Activated T-cell treated with anti-CD3 and anti-CD28 coated beads, Interleukin-2, amount 50 U/mL, for 24 hours (primary cell): ENCODE measurements around the gene EXOC6B.

Experiments
- DNase-seq: peaks from one replicate; pipeline ENCODE4 v3.0.0-alpha.2; 2020
- H3K27ac Mint-ChIP-seq: 2 replicates; pipeline ENCODE4 v1.8.0; 2020; ENCODE audit warnings: mild to moderate bottlenecking, mixed read lengths
- H3K27me3 Mint-ChIP-seq: 2 replicates; pipeline ENCODE4 v1.8.0; 2020; ENCODE audit warnings: mixed read lengths
- H3K36me3 Mint-ChIP-seq: 2 replicates; pipeline ENCODE4 v1.8.0; 2020; ENCODE audit warnings: low read depth, mixed read lengths
- H3K4me1 Mint-ChIP-seq: 2 replicates; pipeline ENCODE4 v1.8.0; 2020; ENCODE audit warnings: low read depth, mixed read lengths
- H3K4me3 Mint-ChIP-seq: 2 replicates; pipeline ENCODE4 v1.8.0; 2020; ENCODE audit warnings: mild to moderate bottlenecking, moderate library complexity, mixed read lengths
- H3K9me3 Mint-ChIP-seq: 2 replicates; pipeline ENCODE4 v1.8.0; 2020; ENCODE audit warnings: mixed read lengths

Gene EXOC6B

GRCh38 chr2:72821118-72821517 is 4.7 kb downstream of the EXOC6B start:
- no peaks in the 10 kb centered on the region for H3K9me3 Mint-ChIP-seq
- H3K27me3 Mint-ChIP-seq, result no peaks in the 10 kb centered on the region
- DNase-seq, result no peak
- peaks cover 12% of the 10 kb centered on the region for H3K36me3 Mint-ChIP-seq
- no peak overlapping the region for H3K27ac Mint-ChIP-seq
- H3K4me1 Mint-ChIP-seq, result peaks cover 40% of the 10 kb centered on the region
- H3K4me3 Mint-ChIP-seq, result no peak overlapping the region

- Mint-ChIP-seq H3K4me1 (peaks cover 32% of the 10 kb centered on the region), H3K4me3 (no peak overlapping the region), H3K36me3 (peaks cover 6% of the 10 kb centered on the region), H3K27me3 (no peaks in the 10 kb centered on the region), H3K9me3 (no peaks in the 10 kb centered on the region), H3K27ac (no peak overlapping the region)
- DNase-seq, result no peak
Observed at GRCh38 chr2:72819501-72819900, 6.3 kb downstream of the EXOC6B start.

- Mint-ChIP-seq H3K4me3 (no peak overlapping the region), H3K9me3 (no peaks in the 10 kb centered on the region), H3K27ac (no peak overlapping the region), H3K27me3 (no peaks in the 10 kb centered on the region), H3K4me1 (peaks cover 13% of the 10 kb centered on the region), H3K36me3 (peaks cover under 1% of the 10 kb centered on the region)
- no peak for DNase-seq
Observed at GRCh38 chr2:72815655-72816278, 10.1 kb downstream of the EXOC6B start.

GRCh38 chr2:72813841-72814240 is 12.0 kb downstream of the EXOC6B start:
- DNase-seq, result no peak
- Mint-ChIP-seq H3K4me1 (peaks cover 11% of the 10 kb centered on the region), H3K9me3 (peaks cover 10% of the 10 kb centered on the region), H3K4me3 (no peak overlapping the region), H3K27me3 (no peaks in the 10 kb centered on the region), H3K36me3 (peaks cover 18% of the 10 kb centered on the region), H3K27ac (no peak overlapping the region)

DNA sequence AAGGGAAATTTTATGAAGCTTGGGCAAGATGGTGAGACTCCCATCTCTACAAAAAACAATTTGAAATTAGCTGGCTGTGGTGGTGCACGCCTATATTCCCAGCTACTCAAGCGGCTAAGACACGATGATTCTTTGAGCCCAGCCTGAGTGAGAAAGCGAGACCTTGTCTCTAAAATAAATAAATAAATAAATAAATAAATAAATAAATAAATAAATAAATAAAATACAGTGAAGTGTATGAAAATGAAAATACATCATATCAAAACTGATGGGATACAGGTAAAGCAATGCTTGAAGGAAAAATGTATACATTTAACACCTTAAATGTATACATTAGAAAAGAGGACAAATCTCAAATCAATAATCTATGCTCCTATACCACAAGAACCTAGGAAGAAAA is 15.7 kb downstream of the EXOC6B start:
- peaks cover 23% of the 10 kb centered on the region for H3K36me3 Mint-ChIP-seq
- no peak overlapping the region for H3K27ac Mint-ChIP-seq
- no peak overlapping the region for H3K4me3 Mint-ChIP-seq
- peaks cover 13% of the 10 kb centered on the region for H3K9me3 Mint-ChIP-seq
- peaks cover 10% of the 10 kb centered on the region for H3K4me1 Mint-ChIP-seq
- no peak for DNase-seq
- no peaks in the 10 kb centered on the region for H3K27me3 Mint-ChIP-seq

DNA sequence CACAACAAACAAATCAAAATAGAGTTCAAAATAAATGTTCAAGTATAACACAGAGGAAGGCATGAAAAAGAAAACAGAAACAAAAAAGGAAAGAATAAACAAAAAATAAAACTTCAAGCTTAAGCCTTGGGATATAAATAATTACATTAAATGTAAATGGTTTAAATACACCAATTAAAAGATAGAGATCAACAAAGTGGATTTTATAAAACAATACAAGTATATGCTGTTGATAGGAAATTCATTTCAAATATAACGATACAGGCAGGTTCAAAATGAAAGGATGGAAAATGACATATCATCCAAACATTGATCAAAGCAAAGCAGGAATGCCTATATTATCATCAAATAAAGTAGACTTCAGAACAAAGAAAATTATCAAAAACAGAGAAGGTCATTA is 16.7 kb downstream of the EXOC6B start:
- H3K36me3 Mint-ChIP-seq, result peaks cover 23% of the 10 kb centered on the region
- no peak overlapping the region for H3K27ac Mint-ChIP-seq
- peaks cover 13% of the 10 kb centered on the region for H3K9me3 Mint-ChIP-seq
- no peak for DNase-seq
- no peaks in the 10 kb centered on the region for H3K27me3 Mint-ChIP-seq
- H3K4me1 Mint-ChIP-seq, result peaks cover 7% of the 10 kb centered on the region
- no peak overlapping the region for H3K4me3 Mint-ChIP-seq

GRCh38 chr2:72806280-72806945 is 19.4 kb downstream of the EXOC6B start:
- DNase-seq, result no peak
- Mint-ChIP-seq H3K36me3 (peaks cover 23% of the 10 kb centered on the region), H3K27ac (no peak overlapping the region), H3K4me1 (peaks cover 5% of the 10 kb centered on the region), H3K27me3 (no peaks in the 10 kb centered on the region), H3K9me3 (peaks cover 13% of the 10 kb centered on the region), H3K4me3 (no peak overlapping the region)

GRCh38 chr2:72803626-72804320 is 22.1 kb downstream of the EXOC6B start:
- Mint-ChIP-seq H3K9me3 (peaks cover 3% of the 10 kb centered on the region), H3K36me3 (peaks cover 4% of the 10 kb centered on the region), H3K4me3 (no peak overlapping the region), H3K4me1 (peaks cover 5% of the 10 kb centered on the region), H3K27ac (no peak overlapping the region), H3K27me3 (no peaks in the 10 kb centered on the region)
- DNase-seq, result no peak

- Mint-ChIP-seq H3K36me3 (peaks cover 3% of the 10 kb centered on the region), H3K27me3 (no peaks in the 10 kb centered on the region), H3K27ac (no peak overlapping the region), H3K9me3 (peaks cover 3% of the 10 kb centered on the region), H3K4me3 (no peak overlapping the region), H3K4me1 (peaks cover 5% of the 10 kb centered on the region)
- DNase-seq, result no peak
Observed at GRCh38 chr2:72803151-72803550, 22.7 kb downstream of the EXOC6B start.

- Mint-ChIP-seq H3K27me3 (no peaks in the 10 kb centered on the region), H3K4me3 (no peak overlapping the region), H3K4me1 (peaks cover 3% of the 10 kb centered on the region), H3K9me3 (no peaks in the 10 kb centered on the region), H3K36me3 (no peaks in the 10 kb centered on the region), H3K27ac (no peak overlapping the region)
- DNase-seq, result no peak
Observed at GRCh38 chr2:72800492-72800891, 25.3 kb downstream of the EXOC6B start.

GRCh38 chr2:72797740-72798139 is 28.1 kb downstream of the EXOC6B start:
- Mint-ChIP-seq H3K4me3 (no peak overlapping the region), H3K4me1 (peaks cover 11% of the 10 kb centered on the region), H3K9me3 (peaks cover 5% of the 10 kb centered on the region), H3K36me3 (no peaks in the 10 kb centered on the region), H3K27ac (no peak overlapping the region), H3K27me3 (no peaks in the 10 kb centered on the region)
- DNase-seq, result no peak

DNA sequence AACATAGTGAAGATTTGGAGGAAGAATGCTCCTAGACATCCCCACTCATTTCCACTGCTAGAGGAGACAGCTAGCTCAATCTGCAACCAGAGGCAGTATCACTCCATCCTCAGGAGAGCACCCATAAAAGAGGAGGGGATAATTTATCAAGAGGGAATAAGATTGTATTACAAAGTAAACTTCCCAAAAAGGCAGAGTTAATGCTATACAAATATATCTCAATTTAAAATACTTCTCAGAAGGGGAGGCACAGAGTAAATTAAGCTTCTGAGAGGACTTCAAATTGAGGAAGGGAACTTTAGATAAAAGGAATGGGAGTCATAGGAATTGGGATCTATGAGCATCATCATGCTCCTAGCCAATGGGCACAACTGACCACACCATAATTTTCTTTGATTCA is 29.1 kb downstream of the EXOC6B start:
- Mint-ChIP-seq H3K4me1 (peaks cover 11% of the 10 kb centered on the region), H3K9me3 (peaks cover 5% of the 10 kb centered on the region), H3K36me3 (no peaks in the 10 kb centered on the region), H3K27me3 (no peaks in the 10 kb centered on the region), H3K27ac (no peak overlapping the region), H3K4me3 (no peak overlapping the region)
- DNase-seq, result no peak

GRCh38 chr2:72794572-72794971 is 31.3 kb downstream of the EXOC6B start:
- H3K27ac Mint-ChIP-seq, result no peak overlapping the region
- peaks cover 11% of the 10 kb centered on the region for H3K4me1 Mint-ChIP-seq
- H3K36me3 Mint-ChIP-seq, result no peaks in the 10 kb centered on the region
- H3K4me3 Mint-ChIP-seq, result no peak overlapping the region
- no peaks in the 10 kb centered on the region for H3K27me3 Mint-ChIP-seq
- DNase-seq, result no peak
- peaks cover 5% of the 10 kb centered on the region for H3K9me3 Mint-ChIP-seq

DNA sequence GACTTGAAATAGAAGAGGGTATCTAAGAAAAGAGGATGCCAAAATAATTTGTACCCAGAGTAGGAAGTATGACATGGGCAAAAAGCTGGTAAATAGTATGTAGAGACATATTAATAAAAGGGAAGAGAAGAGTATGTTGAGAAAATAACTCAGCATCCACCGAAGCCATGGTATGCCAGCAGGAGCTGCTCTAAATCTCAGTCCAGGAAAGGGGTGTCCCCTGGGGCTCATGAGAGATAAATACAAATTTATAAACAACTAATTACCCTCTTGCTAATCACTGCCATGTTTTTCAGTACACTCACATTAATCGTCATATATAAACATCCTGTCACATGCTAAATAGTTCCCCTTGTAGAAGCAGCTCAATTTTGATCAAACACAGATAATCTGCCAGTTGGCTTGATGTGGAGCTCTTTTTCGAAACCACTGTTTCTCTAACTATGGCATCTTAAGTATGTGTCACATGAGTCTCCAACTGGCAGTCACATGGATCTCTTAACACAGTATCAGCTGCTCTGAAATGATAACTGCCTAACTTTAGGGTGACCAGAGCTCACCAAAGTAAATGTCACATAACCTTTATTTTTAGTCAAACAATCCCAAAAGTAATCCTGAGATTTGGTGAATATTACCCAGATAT is 31.9 kb downstream of the EXOC6B start:
- DNase-seq, result no peak
- Mint-ChIP-seq H3K36me3 (no peaks in the 10 kb centered on the region), H3K27me3 (no peaks in the 10 kb centered on the region), H3K4me1 (peaks cover 11% of the 10 kb centered on the region), H3K27ac (no peak overlapping the region), H3K9me3 (peaks cover 5% of the 10 kb centered on the region), H3K4me3 (no peak overlapping the region)

- Mint-ChIP-seq H3K27ac (no peak overlapping the region), H3K9me3 (peaks cover 5% of the 10 kb centered on the region), H3K27me3 (no peaks in the 10 kb centered on the region), H3K4me3 (no peak overlapping the region), H3K4me1 (peaks cover 4% of the 10 kb centered on the region), H3K36me3 (peaks cover 9% of the 10 kb centered on the region)
- DNase-seq, result no peak
Observed at GRCh38 chr2:72789241-72789640, 36.6 kb downstream of the EXOC6B start.
